Stimulated activated CD8-positive, alpha-beta memory T cell treated with anti-CD3 and anti-CD28 coated beads, Interleukin-7, amount 100 ng/mL, for 48 hours (primary cell): ENCODE results near the gene SDCBP2.

Source experiments
- DNase-seq, 2 donors: peaks; one replicate each; pipeline ENCODE4 v3.0.0-alpha.2; 2020; ENCODE audit warnings: low read depth in 1 of 2; ENCODE audit errors: extremely low read depth in 1 of 2

The SDCBP2 gene

DNA sequence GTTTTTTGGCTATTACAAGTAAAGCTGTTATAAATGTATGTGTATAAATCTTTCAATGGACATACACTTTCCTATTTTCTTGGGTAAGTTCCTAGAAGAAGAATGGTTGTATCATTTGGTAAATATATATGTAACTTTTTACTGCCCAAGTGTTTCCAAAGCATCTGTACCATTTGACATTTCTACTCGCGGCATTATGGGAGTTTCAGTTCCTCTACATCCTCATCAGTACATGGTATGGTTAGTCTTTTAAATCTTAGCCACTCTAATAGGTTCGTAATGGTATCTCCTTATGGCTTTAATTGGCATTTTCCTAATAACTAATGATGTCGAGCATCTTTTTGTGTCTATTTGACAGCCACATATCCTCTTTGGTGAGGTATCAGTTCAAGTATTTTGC, 49.9 kb downstream of the SDCBP2 start:
- DNase-seq, result no peak

DNA sequence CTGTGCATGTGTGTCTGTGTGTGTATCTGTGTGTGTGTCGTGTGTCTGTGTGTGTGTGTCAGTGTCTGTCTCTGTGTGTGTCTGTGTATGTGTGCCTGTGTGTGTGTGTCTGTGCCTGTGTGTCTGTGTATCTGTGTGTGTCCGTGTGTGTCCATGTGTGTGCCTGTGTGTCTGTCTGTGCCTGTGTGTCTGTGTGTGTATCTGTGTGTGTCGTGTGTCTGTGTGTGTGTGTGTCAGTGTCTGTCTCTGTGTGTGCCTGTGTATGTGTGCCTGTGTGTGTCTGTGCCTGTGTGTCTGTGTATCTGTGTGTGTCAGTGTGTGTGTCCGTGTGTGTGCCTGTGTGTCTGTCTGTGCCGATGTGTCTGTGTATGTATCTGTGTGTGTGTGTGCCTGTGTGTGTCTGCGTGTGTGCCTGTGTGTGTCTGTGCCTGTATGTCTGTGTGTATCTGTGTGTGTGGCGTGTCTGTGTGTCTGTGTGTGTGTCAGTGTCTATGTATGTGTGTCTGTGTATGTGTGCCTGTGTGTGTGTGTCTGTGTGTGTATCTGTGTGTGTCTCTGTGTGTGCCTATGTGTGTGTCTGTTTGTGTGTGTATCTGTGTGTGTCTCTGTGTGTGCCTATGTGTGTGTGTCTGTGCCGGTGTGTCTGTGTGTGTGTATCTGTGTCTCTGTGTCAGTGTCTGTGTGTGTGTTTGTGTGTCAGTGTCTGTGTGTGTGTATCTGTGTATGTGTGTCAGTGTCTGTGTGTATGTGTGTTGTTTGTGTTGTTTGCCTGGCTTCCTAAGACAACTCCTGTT, 51.2 kb downstream of the SDCBP2 start:
- DNase-seq, result no peak

DNA sequence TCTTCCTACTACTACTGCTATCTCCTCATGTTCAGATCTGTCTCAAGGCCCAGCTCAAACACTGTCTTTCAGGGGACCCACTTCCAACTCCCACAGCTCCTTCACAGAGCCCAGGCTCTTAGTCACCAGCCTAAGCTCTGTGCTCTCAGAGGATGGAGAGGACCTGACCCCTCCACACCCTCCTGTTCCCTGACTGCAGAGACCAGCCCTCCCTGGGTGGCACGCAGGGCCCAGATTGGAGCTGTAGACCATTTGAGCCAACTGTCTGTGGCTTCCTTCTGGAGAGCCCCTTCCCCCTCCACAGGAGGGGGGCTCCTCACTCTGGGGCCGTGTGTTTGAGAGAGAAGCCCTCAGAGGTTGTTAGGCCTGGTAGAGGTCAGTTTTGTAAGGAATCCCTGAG, 53.0 kb downstream of the SDCBP2 start:
- no peak for DNase-seq

DNA sequence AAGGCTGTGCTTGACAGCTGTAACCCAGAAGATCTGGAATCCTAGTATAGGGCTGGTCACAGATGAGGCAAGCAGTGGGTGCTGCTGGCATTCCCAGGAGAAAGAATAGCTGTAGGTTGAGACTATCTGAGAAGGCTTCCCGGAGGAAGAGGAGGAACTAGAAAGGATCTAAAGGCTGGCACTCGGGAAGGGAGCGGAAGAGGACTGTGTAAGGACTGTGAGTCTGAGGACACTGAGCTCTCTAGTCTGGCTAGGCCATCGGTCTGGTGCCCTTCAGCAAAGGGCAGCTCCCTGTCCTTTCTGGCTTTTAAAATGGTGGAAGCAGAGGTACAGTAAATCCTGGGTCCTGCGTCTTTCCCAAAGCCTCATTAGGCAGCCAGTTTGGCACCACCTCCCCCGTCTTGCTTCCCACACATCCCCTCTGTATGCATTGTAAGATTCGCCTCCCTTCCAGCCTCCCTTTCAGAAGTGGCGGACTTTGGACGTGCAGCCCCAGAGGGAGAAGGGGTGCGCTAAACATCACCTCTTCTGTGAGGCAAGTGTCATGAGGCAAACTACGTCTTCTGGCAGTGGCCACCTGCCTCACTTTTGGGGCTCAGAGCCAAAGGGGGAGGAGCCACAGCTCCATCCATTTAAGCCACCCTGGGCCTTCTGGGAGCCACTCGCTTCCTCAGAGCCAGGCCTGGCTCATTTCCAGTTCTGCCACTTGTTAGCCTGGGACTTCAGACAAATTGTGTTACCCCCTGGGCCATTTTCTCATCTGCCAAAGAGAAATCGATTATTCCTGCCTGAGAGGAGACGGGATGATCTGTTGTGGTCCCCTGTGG, 54.2 kb downstream of the SDCBP2 start:
- DNase-seq, result no peak

DNA sequence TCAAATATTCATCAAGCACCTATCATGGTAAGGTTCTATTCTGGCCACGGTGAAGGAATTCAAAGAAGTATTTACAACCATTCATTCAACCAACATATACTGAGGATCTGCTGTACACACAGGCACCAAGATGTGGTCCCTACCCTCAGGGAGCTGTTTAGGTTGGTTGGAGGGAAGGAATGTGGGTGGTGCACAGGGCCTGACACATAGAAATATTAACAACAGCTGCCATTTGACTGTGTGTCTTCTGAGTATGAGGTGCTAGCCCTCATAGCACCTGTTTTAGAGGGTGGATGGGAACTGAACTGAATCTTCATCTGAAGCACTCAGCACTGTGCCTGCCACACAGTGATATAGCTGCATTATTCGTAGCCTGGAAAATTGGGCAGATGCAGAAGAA, 55.6 kb downstream of the SDCBP2 start:
- no peak for DNase-seq

DNA sequence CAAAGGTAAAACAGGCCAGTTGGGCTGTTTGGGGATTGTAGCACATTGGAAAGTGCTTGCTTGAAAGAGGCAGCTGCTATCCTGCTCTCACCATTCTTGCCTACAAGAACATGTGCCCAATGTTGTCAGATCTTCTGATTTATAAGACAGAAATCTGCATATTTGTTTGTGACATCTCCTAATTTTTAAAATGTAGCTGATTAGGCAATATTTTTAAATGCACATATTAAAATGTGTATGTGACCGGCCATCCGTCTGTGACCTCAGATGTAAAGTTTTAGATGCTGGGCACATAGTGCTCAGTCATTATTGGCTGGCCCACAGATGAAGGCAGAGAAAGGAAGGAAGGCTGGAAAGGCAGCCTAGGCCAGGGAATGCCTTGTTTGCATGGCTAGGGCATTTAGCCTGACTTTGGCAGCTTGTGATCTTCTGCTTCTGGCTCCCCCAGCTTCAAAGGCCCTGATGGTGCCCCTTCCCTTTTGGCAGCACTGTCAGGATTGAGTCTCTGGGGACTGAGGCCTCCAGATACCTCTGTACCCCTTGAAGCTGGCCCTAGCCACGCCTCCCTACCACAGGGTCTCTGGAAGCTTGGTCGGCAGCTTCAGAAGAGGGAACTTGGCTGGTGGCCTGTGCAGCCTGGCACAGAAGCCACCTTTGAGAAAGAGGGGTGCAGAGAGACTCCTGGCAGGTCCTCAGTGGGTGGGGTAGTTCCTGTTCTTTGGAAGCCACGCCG, 56.4 kb downstream of the SDCBP2 start:
- DNase-seq, result no peak

DNA sequence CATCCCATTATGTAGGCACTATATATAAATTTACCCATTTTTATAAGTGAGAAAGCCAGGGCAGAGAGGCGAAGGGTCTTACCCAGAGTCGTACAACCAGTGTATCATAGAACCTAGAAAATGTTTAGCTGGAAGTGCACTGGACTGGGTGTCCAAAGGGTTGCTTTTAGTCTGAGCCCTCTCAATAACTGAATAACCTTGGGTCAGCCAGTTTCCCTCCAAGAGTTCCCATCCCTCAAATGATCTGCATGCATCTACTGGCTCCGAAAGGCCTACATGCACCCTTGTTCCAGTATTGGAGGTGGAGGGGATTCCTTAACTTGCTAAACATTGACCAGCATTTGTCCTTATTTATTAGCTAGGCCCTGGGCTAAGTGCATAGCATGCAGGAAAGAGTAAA, 59.1 kb downstream of the SDCBP2 start:
- no peak for DNase-seq

DNA sequence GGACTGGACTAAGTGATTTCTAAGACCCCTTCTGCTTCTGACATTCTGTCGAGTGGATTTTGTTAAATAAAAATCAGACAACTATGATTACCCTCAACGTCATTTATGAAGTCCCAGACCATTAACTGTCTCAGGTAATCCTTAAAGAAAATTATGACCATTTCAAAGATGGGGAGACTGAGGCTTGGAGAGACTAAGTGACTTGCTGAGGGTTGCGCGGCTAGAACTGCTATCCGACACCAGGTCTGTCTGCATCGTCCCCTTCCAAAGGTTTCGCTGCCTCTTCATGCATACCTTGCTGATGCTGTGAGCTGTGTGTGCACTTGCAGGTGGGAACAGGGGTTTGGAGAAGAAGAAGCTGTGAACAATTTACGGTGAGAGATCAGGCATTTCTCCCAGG, 59.7 kb downstream of the SDCBP2 start:
- no peak for DNase-seq

DNA sequence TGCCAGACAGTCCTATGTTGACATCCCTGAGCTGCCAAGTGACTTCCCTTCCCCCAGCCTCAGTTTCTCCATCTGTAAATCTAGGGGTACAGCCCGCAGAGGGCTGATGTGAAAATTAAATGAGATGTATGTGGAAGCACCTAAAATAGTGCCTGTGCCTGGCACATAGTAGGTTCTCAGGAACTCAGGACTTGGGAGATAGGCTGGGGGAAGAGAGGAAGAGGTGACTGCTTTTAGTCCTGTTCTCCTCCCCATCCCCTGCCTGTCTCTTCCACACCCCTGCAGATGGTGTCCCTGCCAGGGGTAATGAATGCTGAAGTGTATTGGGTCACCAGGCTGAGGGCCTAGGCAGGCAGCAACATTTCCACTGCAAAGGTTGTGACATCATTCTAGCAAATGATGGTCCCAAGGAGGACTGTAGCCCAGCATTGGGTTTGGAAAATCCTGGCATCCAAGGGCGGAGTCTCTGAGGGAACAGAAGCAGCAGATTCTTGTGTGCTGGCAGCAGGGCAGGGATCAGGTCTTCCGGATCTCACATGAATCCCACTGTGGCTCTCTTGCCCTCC, 61.0 kb downstream of the SDCBP2 start:
- DNase-seq, result no peak

DNA sequence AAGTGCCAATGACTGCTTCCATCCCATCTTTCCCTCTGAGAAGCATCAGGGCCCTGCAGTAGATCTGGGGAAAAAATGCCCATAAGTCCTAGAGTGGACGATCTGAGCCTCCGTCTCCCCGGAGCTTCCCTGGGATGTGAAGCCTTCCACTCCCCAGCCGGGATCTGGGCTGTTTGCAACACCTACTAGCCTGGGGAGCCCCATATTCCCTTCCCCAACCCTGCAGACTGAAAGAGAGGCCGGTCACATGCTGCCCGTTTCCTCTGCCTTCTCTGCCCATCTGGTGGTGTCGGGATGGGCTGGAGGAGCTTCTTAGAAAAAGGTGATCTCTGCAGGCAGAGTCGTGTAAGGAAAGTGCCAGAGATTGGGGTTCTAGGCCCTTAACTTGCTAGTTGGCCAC, 61.8 kb downstream of the SDCBP2 start:
- no peak for DNase-seq

DNA sequence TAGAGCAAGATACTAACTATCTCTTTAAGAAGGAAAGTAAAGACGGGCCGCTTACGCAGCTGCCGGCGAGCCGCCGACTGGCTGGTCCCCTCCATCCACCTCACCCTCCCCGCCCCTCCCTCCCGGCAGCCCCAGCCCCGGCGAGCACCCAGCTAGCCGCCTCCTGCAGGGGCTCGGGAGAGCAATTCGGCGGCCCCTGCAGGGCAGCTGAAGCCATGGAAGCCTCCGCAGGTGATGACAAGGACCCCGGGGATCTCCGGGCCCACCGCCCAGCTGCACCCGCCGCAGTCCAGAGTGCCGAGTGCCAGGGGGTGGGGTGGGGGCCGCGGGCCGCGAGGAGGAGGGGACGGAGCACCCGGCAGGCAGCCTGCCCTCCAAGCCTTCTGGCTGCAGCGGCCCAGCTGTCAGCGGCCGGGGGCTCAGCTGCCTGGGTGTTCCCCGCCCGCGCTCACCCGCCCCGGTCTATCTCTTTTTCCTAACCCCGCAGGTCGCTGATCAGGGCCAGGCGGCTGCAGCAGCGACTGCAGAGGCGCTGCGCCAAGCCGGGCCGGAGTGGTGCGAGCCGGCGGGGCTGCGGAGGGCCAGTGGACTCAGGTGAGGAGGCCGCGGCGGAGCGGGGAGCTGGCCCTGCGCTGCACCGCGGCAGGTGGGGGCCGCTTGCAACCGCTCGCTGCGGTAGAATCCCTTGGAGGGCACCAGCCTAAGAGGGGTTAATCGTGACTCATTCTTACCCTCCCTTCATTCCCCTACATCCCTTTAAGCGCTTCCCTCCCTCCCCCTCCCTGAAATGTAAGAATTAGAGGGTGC, 62.6 kb downstream of the SDCBP2 start, which contains the start of gene SNPH:
TSS of gene SNPH (plus strand) at position 128 of the 807 bp plus-strand sequence. CDS start 29,946 bp downstream, outside the sequence.
- peak; percentile 43 to 71 for DNase-seq

DNA sequence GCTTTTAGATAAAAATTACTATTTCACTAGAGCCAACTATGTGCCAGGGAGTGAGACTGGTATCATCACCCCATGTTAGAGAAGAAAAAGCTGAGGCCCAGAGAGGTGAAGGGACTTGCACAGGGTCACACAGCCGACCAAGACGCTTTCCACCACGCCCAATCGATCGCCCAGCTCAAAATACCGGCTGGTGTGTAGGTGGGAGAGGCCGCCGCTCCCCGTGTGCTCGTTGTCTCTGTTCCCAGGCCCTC, 63.1 kb downstream of the SDCBP2 start:
- DNase-seq, result no peak

DNA sequence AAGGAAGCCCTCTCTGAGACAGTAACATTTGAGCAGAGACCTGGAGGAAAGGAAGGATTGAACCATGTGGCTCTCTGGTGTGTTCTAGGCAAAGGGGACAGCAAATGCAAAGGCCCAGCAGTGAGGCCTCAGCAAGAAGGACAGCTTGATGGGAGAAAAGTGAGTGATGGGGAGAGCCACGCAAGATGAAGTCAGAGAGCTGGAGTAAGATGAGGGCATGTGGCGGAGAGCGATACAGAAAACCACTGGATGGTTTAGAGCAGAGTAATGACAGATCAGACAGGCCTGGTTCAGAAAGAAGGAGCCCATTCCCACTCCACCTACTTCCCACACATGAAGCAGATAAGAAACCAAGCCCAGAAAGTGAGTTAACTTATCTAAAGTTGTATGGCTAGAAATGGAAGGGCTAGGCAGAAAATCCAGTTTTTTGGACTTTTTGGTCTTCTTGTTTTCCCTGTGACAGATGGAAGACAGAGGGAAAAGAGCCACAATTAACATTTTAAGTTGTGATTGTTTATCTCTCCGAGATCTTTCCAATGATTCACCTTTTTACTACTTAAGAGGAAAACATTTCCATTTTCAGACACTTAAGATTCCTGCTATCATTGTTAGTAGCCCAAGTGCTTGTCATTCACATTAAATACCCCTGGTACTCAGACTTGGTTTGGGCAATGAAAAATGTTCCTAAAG, 63.6 kb downstream of the SDCBP2 start:
- no peak for DNase-seq

DNA sequence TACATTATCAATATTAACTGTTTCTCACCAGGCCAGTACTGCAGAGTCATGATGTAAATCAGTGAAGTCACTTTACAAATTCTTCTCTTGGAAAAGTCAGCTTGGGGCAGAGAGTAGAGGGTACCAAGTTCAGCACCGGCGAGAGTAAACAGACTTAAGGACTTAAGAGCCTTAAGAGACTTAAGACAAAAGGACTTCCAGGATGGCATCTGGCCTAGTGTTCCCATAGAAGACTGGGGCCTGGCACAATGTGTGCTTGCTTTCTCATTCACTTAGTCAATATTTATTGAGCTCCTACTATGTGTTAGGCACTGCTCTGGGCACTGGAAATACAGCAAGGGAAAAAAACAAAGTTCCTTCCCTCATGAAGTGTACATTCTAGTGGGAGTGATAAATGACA, 64.2 kb downstream of the SDCBP2 start:
- DNase-seq, result no peak

DNA sequence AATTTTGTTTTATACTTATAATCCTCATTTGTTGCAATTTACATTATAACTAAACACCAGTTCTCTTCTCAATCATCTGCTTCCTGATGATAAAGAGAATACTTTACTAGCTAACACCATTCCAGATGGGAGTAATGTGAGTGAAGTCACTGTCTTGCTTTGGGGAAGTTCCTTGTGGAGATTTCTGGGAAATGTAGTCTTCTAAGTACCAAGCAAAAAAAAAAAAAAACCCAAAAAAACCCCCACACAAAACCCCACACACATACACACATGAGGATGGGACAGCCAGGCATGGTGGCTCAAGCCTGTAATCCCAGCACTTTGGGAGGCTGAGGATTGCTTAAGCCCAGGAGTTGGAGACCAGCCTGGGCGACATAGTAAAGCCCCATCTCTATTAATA, 65.1 kb downstream of the SDCBP2 start:
- DNase-seq, result no peak
